GM12873 (cell line): Measurements from ENCODE around the gene MPZL2.

ENCODE experiments used
- TF ChIP-seq, protein P1 (sequence below): IDR thresholded peaks from 2 replicates; pipeline ENCODE4 v1.5.1; 2012; ENCODE audit warnings: low read depth, mild to moderate bottlenecking, moderate library complexity, low read length, control low read depth; ENCODE audit not compliant: insufficient read depth; ENCODE audit errors: missing control alignments

MPZL2 gene

DNA sequence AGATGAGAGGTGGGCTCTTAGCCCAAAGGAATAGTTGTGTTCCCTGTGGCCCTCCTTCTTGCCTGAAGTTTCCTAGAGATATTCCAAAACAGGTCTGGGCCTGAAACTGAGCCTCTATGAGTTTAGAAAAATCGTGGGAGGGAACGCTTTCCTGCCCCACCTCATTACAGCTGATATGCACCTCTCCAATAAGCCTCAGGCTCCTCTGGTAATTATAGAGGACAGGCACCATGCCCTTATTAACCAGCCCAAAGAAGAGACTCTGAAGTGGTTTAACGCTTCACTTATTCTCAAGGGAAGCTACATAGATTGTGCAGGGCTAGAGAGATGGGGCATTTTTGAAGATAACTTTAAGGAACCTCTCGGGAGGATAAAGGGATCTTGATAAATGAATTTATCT lies 3.4 kb upstream of the MPZL2 start:
- TF ChIP-seq, protein P1, sequence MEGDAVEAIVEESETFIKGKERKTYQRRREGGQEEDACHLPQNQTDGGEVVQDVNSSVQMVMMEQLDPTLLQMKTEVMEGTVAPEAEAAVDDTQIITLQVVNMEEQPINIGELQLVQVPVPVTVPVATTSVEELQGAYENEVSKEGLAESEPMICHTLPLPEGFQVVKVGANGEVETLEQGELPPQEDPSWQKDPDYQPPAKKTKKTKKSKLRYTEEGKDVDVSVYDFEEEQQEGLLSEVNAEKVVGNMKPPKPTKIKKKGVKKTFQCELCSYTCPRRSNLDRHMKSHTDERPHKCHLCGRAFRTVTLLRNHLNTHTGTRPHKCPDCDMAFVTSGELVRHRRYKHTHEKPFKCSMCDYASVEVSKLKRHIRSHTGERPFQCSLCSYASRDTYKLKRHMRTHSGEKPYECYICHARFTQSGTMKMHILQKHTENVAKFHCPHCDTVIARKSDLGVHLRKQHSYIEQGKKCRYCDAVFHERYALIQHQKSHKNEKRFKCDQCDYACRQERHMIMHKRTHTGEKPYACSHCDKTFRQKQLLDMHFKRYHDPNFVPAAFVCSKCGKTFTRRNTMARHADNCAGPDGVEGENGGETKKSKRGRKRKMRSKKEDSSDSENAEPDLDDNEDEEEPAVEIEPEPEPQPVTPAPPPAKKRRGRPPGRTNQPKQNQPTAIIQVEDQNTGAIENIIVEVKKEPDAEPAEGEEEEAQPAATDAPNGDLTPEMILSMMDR: no peak

DNA sequence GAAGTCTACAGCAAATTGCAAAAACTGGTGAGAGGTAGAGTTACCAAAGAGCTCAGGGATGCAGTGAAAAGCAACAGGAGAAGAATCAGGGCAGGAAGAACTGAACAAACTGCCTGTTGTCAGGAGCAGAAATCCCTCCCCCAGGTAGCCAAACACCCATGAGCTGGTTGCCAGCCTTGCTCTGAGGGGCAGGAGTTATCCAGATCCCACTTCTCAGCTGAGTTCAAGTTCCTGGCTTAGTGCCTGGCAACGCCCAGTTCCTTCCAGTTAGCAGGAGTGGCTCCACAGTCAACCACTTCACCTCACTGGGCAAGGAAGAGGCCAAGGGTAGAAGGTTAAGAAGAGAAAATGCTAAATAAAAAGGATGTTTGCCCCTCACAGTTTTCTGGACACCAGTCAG lies 1.9 kb upstream of the MPZL2 start:
- TF ChIP-seq, protein P1: no peak

DNA sequence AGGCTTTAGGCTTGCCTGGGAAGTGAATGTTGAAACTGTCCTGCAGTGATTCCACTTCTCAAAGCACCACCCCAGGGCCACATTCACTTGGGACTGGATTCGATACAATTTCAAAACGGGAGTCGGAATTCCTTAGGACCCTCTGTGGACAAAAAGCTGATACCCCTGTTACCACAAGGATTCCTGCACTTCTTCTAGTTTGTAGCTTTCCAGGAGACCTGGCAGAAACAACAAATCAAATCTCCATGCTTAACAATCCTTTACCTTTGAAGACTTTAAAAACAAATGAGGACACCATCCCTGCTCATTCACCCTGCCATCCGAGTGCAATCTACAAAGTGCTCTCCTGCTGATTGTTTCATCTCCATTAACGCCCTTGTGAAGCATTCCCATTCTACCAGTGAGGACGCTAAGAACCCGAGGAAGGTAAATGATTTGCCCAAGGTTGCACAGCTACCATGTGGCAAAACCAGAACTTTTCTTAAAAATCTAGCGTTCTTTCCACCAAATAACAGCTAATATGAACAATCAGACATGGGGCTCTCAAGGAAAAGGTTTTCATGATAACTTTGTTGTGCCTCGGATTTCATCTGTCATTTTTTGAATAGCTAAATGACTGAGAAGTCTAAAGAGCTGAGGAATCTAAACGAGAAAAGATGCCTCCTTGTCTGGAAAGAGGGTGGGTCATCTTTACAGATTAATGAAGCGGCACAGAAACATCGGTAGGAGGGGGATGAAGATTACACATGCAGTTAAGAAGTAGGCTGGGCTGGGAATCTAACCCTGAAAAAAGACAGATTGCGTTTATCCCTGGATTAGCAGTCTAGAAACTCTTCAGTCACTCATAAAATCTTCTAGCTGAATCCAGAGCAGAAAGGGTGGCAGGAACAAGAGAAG lies 720 bp upstream of the MPZL2 start:
- TF ChIP-seq, protein P1: no peak

DNA sequence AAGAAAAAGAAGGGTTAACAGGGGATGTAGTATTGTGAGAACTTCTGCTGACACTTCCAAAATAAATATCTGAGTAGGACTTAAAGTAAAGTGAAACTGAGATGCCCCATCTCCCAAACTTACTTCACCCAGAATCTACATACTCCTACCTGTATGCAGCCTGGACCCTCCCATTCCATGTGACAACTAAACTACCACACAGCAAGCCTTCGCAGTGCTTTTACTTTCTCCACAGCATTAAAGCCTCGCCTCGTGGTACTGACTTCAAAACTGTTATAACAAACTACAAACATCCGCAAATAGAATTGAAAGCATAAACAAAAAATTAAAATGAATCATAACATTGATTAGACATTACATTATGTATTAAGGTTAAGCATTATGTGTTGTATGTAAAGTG lies 985 bp downstream of the MPZL2 start:
- TF ChIP-seq, protein P1: no peak

DNA sequence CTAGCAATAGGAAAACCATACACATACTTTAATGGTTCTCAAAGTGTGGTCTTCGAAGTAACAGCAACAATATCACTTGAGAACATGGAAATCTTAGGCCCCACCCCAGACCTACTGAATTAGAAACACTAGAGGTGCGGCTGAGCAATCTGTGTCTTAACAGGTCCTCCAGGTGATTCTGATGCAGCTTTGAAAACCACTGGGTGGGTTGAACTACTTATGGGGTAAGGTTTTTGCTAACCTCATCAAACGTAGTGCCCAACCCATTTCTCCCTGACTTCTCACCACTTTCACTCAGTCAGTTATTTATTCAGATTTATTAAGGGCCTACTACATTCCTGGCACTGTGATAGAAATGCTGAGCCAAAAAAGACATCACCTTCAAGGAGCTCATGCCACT lies 3.7 kb downstream of the MPZL2 start:
- TF ChIP-seq, protein P1: no peak

DNA sequence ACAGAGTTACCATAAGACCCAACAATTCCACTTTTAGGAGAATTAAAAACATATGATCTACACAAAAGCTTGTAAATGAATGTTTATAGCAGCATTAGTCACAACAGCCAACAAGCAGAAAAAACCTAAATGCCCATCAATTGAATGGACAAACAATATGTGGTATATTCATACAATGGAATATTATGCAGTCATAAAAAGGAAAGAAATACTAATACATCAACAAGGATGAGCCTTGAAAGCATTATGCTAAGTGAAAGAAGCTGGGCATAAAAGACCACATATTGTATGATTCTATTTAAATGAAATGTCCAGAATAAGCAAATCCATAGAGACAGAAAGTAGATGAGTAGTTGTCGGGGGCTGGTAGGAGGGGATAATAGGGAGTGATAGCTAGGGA lies 5.0 kb downstream of the MPZL2 start:
- TF ChIP-seq, protein P1: no peak

DNA sequence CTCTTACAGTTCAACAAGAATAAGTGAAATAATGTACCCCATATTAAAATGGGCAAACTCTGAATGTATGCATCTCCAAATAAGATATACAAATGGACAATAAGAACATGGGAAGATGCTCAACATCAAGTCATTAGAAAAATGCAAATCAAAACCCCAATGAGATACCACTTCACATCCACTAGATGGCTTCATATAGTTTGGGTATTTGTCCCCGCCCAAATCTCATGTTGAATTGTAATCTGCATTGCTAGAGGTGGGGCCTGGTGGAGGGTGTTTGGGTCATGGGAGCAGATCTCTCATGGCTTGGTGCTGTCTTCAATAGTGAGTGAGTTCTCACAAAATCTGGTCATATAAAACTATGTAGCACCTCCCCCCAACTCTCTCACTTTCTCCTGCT lies 5.7 kb downstream of the MPZL2 start:
- TF ChIP-seq, protein P1: peak; percentile 44
